HepG2 (cell line): Measurements from ENCODE around the gene SSBP1. TPM values are rescaled to one million over a fixed set of nuclear protein-coding genes. Genes with fewer than 3 reads are reported as not detected.

Experiments used
- ARID4A ChIP-seq: sonication (generic); formaldehyde crosslinking; IDR thresholded peaks from 2 replicates; pipeline ENCODE4 v1.5.0; 2020; ENCODE audit warnings: mild to moderate bottlenecking, missing genetic modification reagents, borderline replicate concordance
- CBX2 ChIP-seq, 2 experiments: fragments of 200-600 bp in 1 of 2; sonication (generic); formaldehyde crosslinking in 1 of 2; IDR thresholded peaks; 2 replicates each; pipeline versions ENCODE4 v1.7.0 to v1.8.1; 2018 to 2022; ENCODE audit warnings: low read depth in 2 of 2, low read length in 1 of 2, mild to moderate bottlenecking in 1 of 2, missing genetic modification reagents in 1 of 2
- HNRNPL ChIP-seq: fragments of 200-400 bp; formaldehyde crosslinking; IDR thresholded peaks from 2 replicates; pipeline ENCODE4 v1.6.1; 2017; ENCODE audit warnings: mild to moderate bottlenecking, low read depth, low read length
- KDM4B ChIP-seq: sonication (generic); formaldehyde crosslinking; IDR thresholded peaks from 2 replicates; pipeline ENCODE4 v1.4.0; 2020; ENCODE audit warnings: missing genetic modification reagents
- PCBP2 ChIP-seq: fragments of 200-400 bp; formaldehyde crosslinking; optimal IDR thresholded peaks from 2 replicates; pipeline ENCODE3; 2018; ENCODE audit warnings: low read length, low read depth; ENCODE audit not compliant: poor library complexity, severe bottlenecking
- STAT6 ChIP-seq: sonication (generic); formaldehyde crosslinking; IDR thresholded peaks from 2 replicates; pipeline ENCODE4 v1.4.0; 2020; ENCODE audit warnings: missing genetic modification reagents, mild to moderate bottlenecking, borderline replicate concordance
- TRIM22 ChIP-seq: fragments of 450-650 bp; IDR thresholded peaks from 2 replicates; pipeline ENCODE4 v1.6.1; 2017
- ZMYM2 ChIP-seq: sonication (generic); formaldehyde crosslinking; IDR thresholded peaks from 2 replicates; pipeline ENCODE4 v1.8.0; 2022; ENCODE audit warnings: mild to moderate bottlenecking, missing genetic modification reagents
- ZNF142 ChIP-seq: sonication (generic); formaldehyde crosslinking; IDR thresholded peaks from 2 replicates; pipeline ENCODE4 v1.4.0; 2020; ENCODE audit warnings: missing genetic modification reagents
- ZNF224 ChIP-seq: sonication (generic); formaldehyde crosslinking; IDR thresholded peaks from 2 replicates; pipeline ENCODE4 v1.5.0; 2020; ENCODE audit warnings: mild to moderate bottlenecking, missing genetic modification reagents
- ZNF333 ChIP-seq: sonication (generic); formaldehyde crosslinking; IDR thresholded peaks from 2 replicates; pipeline ENCODE4 v1.4.0; 2020; ENCODE audit warnings: mild to moderate bottlenecking, missing genetic modification reagents, borderline replicate concordance
- ZNF703 ChIP-seq: sonication (generic); formaldehyde crosslinking; IDR thresholded peaks from 2 replicates; pipeline ENCODE4 v1.5.1; 2020; ENCODE audit warnings: missing genetic modification reagents, mild to moderate bottlenecking, moderate library complexity, borderline replicate concordance
- polyA plus RNA-seq, 8 experiments: library from polyadenylated mRNA; depleted of rRNA in 3 of 8; stranded (reverse) in 7 of 8; unstranded in 1 of 8; fragments of >200 nt; fragmentation: Illumina TruSeq in 4 of 8; extraction: Trizol in 4 of 8; gene quantifications; 2 replicates each; pipeline versions ENCODE4 v1.2.1 to v1.2.3, GENCODE V29; 2011 to 2016; ENCODE audit warnings: low read depth in 4 of 8, missing spikeins in 1 of 8, mixed read lengths in 1 of 8; ENCODE audit not compliant: insufficient read depth in 1 of 8
- total RNA-seq, 5 experiments: library from RNA; depleted of rRNA; stranded (reverse); fragments of >200 nt; fragmentation: Illumina TruSeq; extraction: Trizol; gene quantifications; 2 replicates each; pipeline ENCODE4 v1.2.3, GENCODE V29; 2016; ENCODE audit warnings: low read depth in 1 of 5

SSBP1 gene
- total and polyA plus RNA-seq, 2 of the 13 experiments (the other 11 are each of a cell fraction or from before 2014, with no cell fraction given), result 64.4 to 254 TPM

- peak; percentile 60; the same call in 1 of the 2 replicates for TF ChIP-seq ARID4A (CRISPR knock-in tag)
- TF ChIP-seq ZNF703 (CRISPR knock-in tag), result 0 out of 2 replicates have a peak, but pooled peaks have one; percentile 56
- TF ChIP-seq KDM4B (CRISPR knock-in tag), result no peak; the same call in 1 of the 2 replicates
- TF ChIP-seq ZMYM2 (CRISPR knock-in tag), result peak; percentile 57; the same call in 1 of the 2 replicates
- no peak for TF ChIP-seq ZNF333
- TF ChIP-seq STAT6 (CRISPR knock-in tag), result no peak
- TF ChIP-seq CBX2 (IDR thresholded peaks at IDR 0.05; ENCODE audit: low read depth, low read length), result no peak
- TF ChIP-seq CBX2 (CRISPR knock-in tag; IDR thresholded peaks at IDR 0.05; ENCODE audit: low read depth), result no peak
- TF ChIP-seq PCBP2, result no peak
- TF ChIP-seq TRIM22, result no peak
- no peak for TF ChIP-seq ZNF142 (CRISPR knock-in tag)
- TF ChIP-seq ZNF224 (CRISPR knock-in tag), result no peak
- 0 out of 2 replicates have a peak, but pooled peaks have one; percentile 43 for TF ChIP-seq HNRNPL
These were observed 42.3 kb upstream of the SSBP1 start (continued) for GRCh38 chr7:141695803-141696289.
